Thyroid gland (tissue), 4 donors: Measurements from ENCODE around the gene CACNA1H.

Experiments used
- CTCF ChIP-seq, 6 experiments: fragments of 200-600 bp in 3 of 6; fragments of 450-650 bp in 3 of 6; sonication (generic) in 3 of 6; IDR thresholded peaks; one replicate each; pipeline ENCODE4 v1.5.1; 2016 to 2019; ENCODE audit warnings: antibody characterized with exemption in 6 of 6, mild to moderate bottlenecking in 2 of 6, inconsistent platforms in 1 of 6, moderate library complexity in 1 of 6
- POLR2A ChIP-seq, 2 donors: fragments of 450-650 bp; IDR thresholded peaks; one replicate each; pipeline ENCODE4 v1.6.1; 2017; ENCODE audit warnings: antibody characterized with exemption in 2 of 2, mild to moderate bottlenecking in 2 of 2, moderate library complexity in 1 of 2

- TF ChIP-seq CTCF (IDR thresholded peaks at IDR 0.05) (no peak), POLR2A (IDR thresholded peaks at IDR 0.05) (no peak)
Observed at GRCh38 chr16:1204933-1205332, 52.0 kb downstream of the CACNA1H start.
